HG02678 (cell line): ENCODE results near the gene OR6F1.
"Not testable (repeated sequence)": the region's sequence is repeated elsewhere in the genome, so short reads cannot be mapped to it uniquely, and the experiment has no call there.

Source experiments
- ATAC-seq: cut with Tn5 transposase; IDR thresholded peaks from one replicate; pipeline ENCODE4 v1.9.1; 2021; ENCODE audit warnings: mild to moderate bottlenecking, moderate library complexity; ENCODE audit not compliant: unreplicated experiment

OR6F1 gene

DNA sequence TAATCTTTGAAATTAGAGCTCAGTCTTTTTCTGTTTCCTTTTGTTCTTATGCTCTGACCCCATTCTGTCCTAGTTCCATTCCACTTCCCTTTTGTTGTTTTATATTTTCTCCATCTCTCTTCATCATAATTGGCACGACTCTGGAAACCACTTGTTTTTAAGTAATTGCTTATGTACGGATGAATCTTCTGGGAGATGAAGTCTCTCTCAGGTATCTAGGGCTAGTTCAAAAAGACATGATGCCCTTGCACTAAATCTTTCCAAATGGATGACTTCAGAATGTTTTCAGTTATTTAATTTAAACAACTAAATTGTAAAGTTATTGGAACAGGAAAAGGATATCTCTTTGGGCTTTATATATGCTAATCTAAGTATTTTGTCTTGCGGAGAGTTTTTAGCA is at the start of gene OR6F1:
OR6F1 (minus strand) TSS at position 101 of the 400 bp plus-strand sequence. CDS start 3,891 bp downstream, outside the sequence.
- no peak for ATAC-seq

DNA sequence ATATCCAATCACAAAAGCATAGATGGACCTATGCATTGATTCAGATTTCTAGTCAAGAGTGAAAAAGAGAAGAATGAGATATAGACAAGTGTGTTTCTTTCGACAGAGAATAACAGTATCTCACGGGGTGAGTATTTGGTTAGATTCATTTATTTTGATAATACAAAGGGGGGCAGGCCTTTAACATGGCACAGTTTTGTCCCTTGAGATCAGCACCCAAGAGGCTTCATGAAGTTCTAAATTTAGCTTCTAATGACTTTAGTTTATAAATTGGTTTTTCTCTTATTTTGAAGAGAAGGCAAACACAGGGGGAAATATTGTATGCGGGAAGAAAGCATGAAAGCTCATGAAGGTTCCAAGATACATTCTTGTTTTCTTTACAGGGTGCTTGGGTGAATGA is 44.0 kb upstream of the OR6F1 start, which contains the start of gene OR1C1:
OR1C1 (minus strand) TSS at position 101 of the 400 bp plus-strand sequence. CDS start 2,150 bp downstream, outside the sequence.
- no peak for ATAC-seq

DNA sequence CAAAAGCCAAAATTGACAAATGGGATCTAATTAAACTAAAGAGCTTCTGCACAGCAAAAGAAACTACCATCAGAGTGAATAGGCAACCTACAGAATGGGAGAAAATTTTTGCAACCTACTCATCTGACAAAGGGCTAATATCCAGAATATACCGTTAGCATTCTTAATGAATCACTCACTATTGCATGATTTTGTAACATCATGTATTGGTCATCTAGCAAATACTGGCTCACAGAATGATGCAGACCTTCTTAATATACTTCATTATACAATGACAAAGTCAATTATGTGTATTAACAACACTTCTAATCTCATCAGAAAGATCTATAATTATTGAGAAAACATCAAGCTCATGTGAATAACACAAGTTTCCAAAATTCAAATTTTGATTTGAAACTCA is 37.9 kb upstream of the OR6F1 start:
- ATAC-seq: not testable (repeated sequence)

DNA sequence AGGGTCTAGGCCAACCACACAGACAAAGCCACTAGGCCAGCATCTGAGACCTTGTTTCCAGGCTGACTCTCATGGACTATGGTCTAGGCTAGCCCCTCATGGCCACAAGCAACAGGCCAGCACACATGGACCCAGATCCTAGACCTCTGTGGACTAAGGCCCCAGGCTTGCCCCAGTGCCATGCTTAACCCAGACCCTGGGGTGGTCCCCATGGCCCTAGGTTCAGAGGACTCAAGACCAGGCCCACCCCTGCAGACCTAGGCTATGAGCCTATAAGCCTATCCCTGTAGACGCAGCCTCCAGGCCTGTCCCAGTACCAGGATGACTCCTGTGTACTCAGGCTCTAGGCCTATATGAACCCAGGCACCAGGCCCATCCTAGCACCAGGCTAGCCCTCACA is 33.4 kb upstream of the OR6F1 start:
- ATAC-seq: no peak

- ATAC-seq: no peak
These were observed 31.6 kb upstream of the OR6F1 start, which contains the start of gene OR14A2 for GRCh38 chr1:247748041-247748440. Gene OR14A2 (minus strand): TSS chr1:247748141.

- ATAC-seq: no peak
These were observed 31.2 kb upstream of the OR6F1 start for GRCh38 chr1:247747616-247748015.

DNA sequence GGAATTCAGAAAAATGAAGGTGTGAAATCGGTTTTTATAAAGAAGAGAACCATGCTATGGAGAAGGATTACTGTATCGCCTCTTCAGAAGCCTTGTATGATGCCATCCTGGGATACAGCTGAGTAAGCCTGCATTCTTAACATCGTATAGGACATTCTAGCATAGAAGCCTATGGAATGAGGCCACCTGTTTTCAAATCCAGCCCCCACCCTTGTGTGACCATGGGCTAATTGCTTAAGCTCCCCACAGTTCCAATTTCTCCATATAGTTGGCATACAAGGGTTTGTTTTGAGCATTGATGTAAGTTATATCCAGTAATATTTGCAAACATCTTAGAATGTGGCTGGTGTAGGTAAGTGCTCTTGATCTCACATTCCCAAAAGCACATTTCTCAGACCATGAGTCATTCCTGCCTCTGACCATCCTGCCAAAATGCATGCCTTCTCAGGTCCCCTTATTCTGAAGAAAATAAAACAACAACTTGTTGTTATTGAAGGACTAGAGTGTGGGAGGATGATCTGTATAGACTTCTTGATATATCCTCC is 30.0 kb upstream of the OR6F1 start:
- no peak for ATAC-seq

DNA sequence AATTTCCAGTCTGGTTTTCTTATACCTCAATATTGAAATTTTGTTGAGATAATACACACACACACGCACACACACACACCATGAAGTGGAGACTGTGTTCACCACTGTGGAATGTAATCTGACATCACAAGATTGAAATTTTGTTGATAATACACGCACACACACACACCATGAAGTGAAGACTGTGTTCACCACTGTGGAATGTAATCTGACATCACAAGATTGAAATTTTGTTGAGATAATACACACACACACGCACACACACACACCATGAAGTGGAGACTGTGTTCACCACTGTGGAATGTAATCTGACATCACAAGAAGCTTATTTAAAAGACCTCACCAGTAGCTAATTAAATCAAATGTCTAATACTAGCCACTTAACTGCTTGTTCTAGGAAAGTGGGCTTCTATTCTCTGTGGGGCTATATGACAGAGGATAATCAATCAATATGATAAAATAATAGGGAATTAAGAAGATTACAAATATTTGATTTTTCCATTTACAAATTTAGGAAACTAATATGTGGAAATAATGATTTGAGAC is 25.8 kb upstream of the OR6F1 start:
- not testable (repeated sequence) for ATAC-seq

GRCh38 chr1:247741756-247742155 is 25.3 kb upstream of the OR6F1 start:
- ATAC-seq: no peak

- no peak for ATAC-seq
These were observed 24.3 kb upstream of the OR6F1 start for GRCh38 chr1:247740721-247741120.

DNA sequence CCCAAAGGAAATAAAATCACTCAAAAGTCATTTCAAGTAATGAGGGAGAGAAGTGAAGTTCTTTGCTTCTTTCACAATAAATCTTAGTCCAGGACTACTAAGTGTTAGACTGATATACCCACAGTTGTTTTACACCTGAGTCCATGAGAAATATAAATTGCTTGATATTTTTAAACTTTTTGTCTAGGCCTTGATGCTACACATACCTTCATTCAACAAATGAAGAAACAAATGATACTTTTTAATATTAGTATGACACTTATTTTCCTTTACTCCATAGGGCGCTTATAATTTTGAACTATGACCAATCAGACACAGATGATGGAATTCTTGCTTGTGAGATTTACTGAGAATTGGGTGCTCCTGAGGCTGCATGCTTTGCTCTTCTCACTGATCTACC is 21.9 kb upstream of the OR6F1 start, which contains the start of gene OR14K1:
OR14K1 (plus strand) TSS at position 301 of the 400 bp plus-strand sequence; CDS start at position 301, 0 bp downstream.
- ATAC-seq: no peak

DNA sequence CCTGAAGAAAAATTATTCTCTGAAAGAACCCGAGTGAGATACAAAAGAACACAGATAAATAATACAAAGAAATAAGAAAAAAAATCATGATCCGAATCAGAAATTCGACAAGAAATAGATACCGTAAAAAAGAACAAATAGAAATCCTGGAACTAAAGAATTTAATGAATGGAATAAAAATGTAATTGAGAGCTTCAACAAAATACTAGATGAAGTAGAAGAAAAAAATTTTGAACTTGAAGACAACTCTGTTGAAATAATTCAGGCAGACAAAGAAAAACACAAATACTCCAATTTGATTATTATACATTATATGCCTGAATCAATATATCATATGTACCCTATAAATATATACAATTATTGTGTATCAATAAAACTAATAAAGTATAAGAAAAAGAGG is 4.8 kb upstream of the OR6F1 start:
- ATAC-seq: no peak

DNA sequence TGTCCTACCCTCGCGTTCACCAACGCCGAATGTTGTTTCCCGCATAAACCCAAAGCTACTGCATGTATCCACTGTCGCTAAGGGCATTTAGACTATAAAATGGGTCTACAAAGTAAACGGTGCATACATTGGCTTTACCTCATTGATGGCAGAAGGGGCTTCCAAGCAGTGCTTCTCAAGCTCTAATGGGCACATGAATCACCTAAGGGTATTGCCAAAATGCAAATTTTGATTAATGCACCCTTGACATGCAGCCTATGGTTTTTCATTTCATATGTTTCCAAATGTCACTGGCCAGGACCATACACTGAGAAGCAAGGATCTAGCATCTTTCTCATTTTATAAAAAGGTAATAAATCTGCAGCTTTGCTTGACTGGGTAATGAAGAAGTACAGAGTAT is 2.7 kb downstream of the OR6F1 start:
- no peak for ATAC-seq

DNA sequence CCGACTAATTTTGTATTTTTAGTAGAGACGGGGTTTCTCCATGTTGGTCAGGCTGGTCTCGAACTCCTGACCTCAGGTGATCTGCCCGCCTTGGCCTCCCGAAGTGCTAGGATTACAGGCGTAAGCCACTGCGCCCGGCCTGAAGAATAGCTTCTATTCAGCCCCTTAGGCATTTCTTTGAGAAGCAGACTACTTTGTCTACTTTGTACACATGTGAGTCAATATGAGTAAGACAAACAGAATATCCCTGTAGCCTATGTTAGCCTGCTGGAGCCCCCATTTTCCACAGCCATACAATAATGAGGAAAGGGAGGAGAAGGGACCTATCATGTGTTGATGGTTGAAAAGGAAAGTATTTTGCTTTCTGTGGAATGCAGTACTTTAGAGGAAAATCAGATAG is 5.8 kb downstream of the OR6F1 start:
- not testable (repeated sequence) for ATAC-seq

DNA sequence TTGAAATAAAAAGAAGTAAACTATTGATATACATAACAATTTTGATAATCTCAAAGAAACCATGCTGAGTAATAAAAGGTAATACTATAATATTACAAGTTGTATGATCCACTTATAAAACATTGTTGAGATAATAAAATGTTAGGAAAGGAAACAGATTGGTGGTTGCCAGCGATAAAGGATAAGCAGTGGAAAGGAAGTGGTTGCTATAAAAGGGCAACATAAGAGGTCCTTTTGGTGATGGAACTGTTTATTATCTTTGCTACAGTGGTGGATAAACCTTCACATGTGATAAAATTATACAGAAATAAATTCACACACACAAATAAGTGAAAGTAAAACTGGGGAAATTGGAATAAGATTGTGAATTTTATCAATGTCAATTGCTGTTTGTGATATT is 15.1 kb downstream of the OR6F1 start:
- no peak for ATAC-seq

- peak; percentile 91 for ATAC-seq
These were observed 35.1 kb downstream of the OR6F1 start for GRCh38 chr1:247681288-247681897.

- no peak for ATAC-seq
These were observed 36.3 kb downstream of the OR6F1 start for GRCh38 chr1:247680171-247680570.

- no peak for ATAC-seq
These were observed 36.8 kb downstream of the OR6F1 start, which contains the start of gene OR13G1 for GRCh38 chr1:247679639-247680038. Gene OR13G1 (minus strand): TSS chr1:247679739. CDS start chr1:247673041, 6,698 bp downstream.

- ATAC-seq: no peak
These were observed 47.2 kb downstream of the OR6F1 start for GRCh38 chr1:247669225-247669624.
